Mucosa of descending colon (tissue), 3 donors: Measurements from ENCODE around the gene POLR2H. TPM values are rescaled to one million over a fixed set of nuclear protein-coding genes. Genes with fewer than 3 reads are reported as not detected.

Source experiments
- ATAC-seq: fragments of 200-7000 bp; cut with Tn5 transposase; one replicate; pipeline ENCODE4 v1.9.1; 2020; ENCODE audit warnings: mild to moderate bottlenecking, moderate library complexity
- DNase-seq, 3 donors: peaks; one replicate each; pipeline ENCODE4 v3.0.0-alpha.2; 2020
- H3K36me3 ChIP-seq: fragments of 200-600 bp; one replicate; pipeline ENCODE4 v1.8.0; 2021; ENCODE audit warnings: low read depth, mild to moderate bottlenecking
- H3K4me1 ChIP-seq: fragments of 200-600 bp; one replicate; pipeline ENCODE4 v1.8.0; 2021; ENCODE audit warnings: low read depth, mild to moderate bottlenecking
- H3K4me3 ChIP-seq: fragments of 200-600 bp; one replicate; pipeline ENCODE4 v1.8.0; 2021; ENCODE audit warnings: mild to moderate bottlenecking
- H3K9me3 ChIP-seq: fragments of 200-600 bp; one replicate; pipeline ENCODE4 v1.8.0; 2021; ENCODE audit warnings: mild to moderate bottlenecking
- CTCF ChIP-seq: fragments of 200-600 bp; IDR thresholded peaks from one replicate; pipeline ENCODE4 v1.8.0; 2022; ENCODE audit warnings: antibody characterized with exemption, mild to moderate bottlenecking
- intact Hi-C, 2 donors: fragments of 100-400 bp; cut with DNase I in 1 of 2; cut with micrococcal nuclease in 1 of 2; formaldehyde crosslinking; loops; one replicate each; pipeline versions ENCODE4 v1.11.0 to v1.11.1; 2022; cut with DNase I, micrococcal nuclease
- total RNA-seq, 3 donors: library from RNA; stranded (reverse); fragmentation: NEBNext Ultra II Directional in 2 of 3; extraction: Animal tissue kit (Norgen Biotek cat#: 25700) in 2 of 3; gene quantifications; one replicate each; pipeline versions ENCODE4 v1.2.1 to v1.2.4, GENCODE V29; 2021 to 2023
- donor health status: DM: no; HTN: no; CAD: no; lungs with moderate emphysema.
- donor health status: DM: no; HTN: no; CAD: no.
- donor health status: DM: no; HTN: yes; CAD: no.

Gene POLR2H
- total RNA-seq, 3 donors from 2014 or later = 87.8 to 126 (median 90.1) TPM

- no peak overlapping the region for H3K4me3 ChIP-seq
- no peaks in the 10 kb centered on the region for H3K4me1 ChIP-seq
- TF ChIP-seq CTCF = no peak
- no peaks in the 10 kb centered on the region for H3K9me3 ChIP-seq
- intact Hi-C loops = no loop called here
- H3K36me3 ChIP-seq = no peaks in the 10 kb centered on the region
- no peak for DNase-seq
- no peak for ATAC-seq
Observed at GRCh38 chr3:184387174-184387714, 25.7 kb downstream of the POLR2H start.

DNA sequence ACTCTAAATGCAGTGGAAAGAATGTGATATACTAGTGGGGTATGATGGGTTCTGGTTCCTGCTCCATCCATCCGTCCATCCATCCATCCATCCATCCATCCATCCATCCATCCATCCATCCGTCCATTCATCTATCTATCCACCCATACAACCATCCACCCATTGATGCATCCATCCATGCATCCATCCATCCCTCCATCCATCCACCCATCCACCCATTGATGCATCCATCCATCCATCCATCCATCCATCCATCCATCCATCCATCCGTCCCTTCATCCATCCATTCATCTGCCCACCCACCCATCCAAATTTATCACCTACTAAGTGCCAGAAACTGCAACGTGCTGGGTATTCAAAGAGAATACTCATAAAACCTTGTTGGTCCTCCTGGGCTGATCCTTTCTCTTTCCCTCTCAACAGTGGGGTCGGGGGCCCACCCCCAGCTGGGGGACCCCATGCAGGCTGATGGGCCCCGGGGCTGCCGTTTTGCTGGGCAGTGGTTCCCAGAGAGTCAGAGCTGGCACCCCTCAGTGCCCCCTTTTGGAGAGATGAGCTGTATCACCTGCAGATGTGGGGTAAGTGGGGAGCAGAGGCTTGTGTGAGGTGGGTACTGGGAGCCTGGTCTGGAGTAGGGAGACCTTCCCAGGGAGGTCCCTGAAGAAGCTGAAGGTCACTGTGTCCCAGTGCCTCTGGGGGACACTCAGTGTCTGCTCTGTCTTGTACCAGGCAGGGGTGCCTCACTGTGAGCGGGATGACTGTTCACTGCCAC lies 26.8 kb downstream of the POLR2H start:
- no peaks in the 10 kb centered on the region for H3K9me3 ChIP-seq
- intact Hi-C loops = no loop called here
- no peaks in the 10 kb centered on the region for H3K36me3 ChIP-seq
- ATAC-seq = no peak
- H3K4me3 ChIP-seq = no peak overlapping the region
- TF ChIP-seq CTCF = no peak
- no peaks in the 10 kb centered on the region for H3K4me1 ChIP-seq
- DNase-seq = no peak

- Histone ChIP-seq H3K4me3 (no peak overlapping the region), H3K36me3 (no peaks in the 10 kb centered on the region), H3K4me1 (no peaks in the 10 kb centered on the region), H3K9me3 (no peaks in the 10 kb centered on the region)
- ATAC-seq = no peak
- intact Hi-C loops = no loop called here
- TF ChIP-seq CTCF = no peak
- DNase-seq = no peak
Observed at GRCh38 chr3:184388936-184389230, 27.4 kb downstream of the POLR2H start.

DNA sequence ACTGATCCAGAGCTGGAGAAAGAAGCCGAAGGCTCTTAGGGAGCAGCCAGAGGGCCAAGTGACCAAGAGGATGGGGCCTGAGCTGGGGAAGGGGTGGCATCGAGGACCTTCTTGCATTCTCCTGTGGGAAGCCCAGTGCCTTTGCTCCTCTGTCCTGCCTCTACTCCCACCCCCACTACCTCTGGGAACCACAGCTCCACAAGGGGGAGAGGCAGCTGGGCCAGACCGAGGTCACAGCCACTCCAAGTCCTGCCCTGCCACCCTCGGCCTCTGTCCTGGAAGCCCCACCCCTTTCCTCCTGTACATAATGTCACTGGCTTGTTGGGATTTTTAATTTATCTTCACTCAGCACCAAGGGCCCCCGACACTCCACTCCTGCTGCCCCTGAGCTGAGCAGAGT lies 27.9 kb downstream of the POLR2H start:
- Histone ChIP-seq H3K4me1 (no peaks in the 10 kb centered on the region), H3K36me3 (no peaks in the 10 kb centered on the region), H3K9me3 (no peaks in the 10 kb centered on the region), H3K4me3 (no peak overlapping the region)
- no peak for ATAC-seq
- no peak for TF ChIP-seq CTCF
- intact Hi-C loops = no loop called here
- no peak for DNase-seq

GRCh38 chr3:184389935-184390528 lies 28.5 kb downstream of the POLR2H start:
- Histone ChIP-seq H3K4me3 (no peak overlapping the region), H3K36me3 (no peaks in the 10 kb centered on the region), H3K9me3 (no peaks in the 10 kb centered on the region), H3K4me1 (no peaks in the 10 kb centered on the region)
- intact Hi-C loops = no loop called here
- ATAC-seq (no peak), DNase-seq (no peak)
- TF ChIP-seq CTCF = no peak
